K562 (cell line): Measurements from ENCODE around the gene SRGAP3. TPM values are rescaled to one million over a fixed set of nuclear protein-coding genes. Genes with fewer than 3 reads are reported as not detected.

Experiments used
- CXXC5 ChIP-seq: fragments of 250-450 bp; sonication (Bioruptor Pico); IDR thresholded peaks from 2 replicates; pipeline ENCODE4 v1.8.0; 2022; ENCODE audit warnings: inconsistent platforms, mild to moderate bottlenecking, moderate library complexity
- SMAD4 ChIP-seq: fragments of 250-450 bp; sonication (Bioruptor Pico); conservative IDR thresholded peaks from 2 replicates; pipeline ENCODE4 v1.8.0; 2021; ENCODE audit warnings: inconsistent platforms, mild to moderate bottlenecking, moderate library complexity
- TARDBP ChIP-seq: fragments of 450-650 bp; IDR thresholded peaks from 2 replicates; pipeline ENCODE4 v1.6.1; 2016
- ZNF311 ChIP-seq: fragments of 250-450 bp; sonication (Bioruptor Pico); IDR thresholded peaks from 2 replicates; pipeline ENCODE4 v1.4.0; 2020; ENCODE audit warnings: mild to moderate bottlenecking, moderate library complexity
- ZNF696 ChIP-seq: fragments of 250-450 bp; sonication (Bioruptor Pico); conservative IDR thresholded peaks from 2 replicates; pipeline ENCODE4 v1.4.0; 2020; ENCODE audit warnings: mild to moderate bottlenecking, moderate library complexity
- polyA plus RNA-seq, 8 experiments: library from polyadenylated mRNA; depleted of rRNA in 4 of 8; stranded (reverse) in 5 of 8; unstranded in 3 of 8; fragments of >200 nt; fragmentation: Nextera tagmentation in 2 of 8; fragmentation: Illumina TruSeq in 1 of 8; extraction: Ambion mirVana in 2 of 8; extraction: Trizol in 1 of 8; gene quantifications; 2 replicates each; pipeline versions ENCODE4 v1.2.1 to v1.2.3, GENCODE V29; 2011 to 2014; ENCODE audit warnings: inconsistent platforms in 1 of 8, missing spikeins in 1 of 8
- total RNA-seq, 7 experiments: library from RNA; depleted of rRNA in 6 of 7; stranded (reverse); fragments of >200 nt in 6 of 7; fragmentation: Illumina TruSeq in 2 of 7; extraction: Trizol in 2 of 7; gene quantifications; 2 replicates each; pipeline versions ENCODE4 v1.2.1 to v1.2.3, GENCODE V29; 2011 to 2021; ENCODE audit warnings: low replicate concordance in 1 of 7
- TF ChIP-seq, protein P1 (sequence below): fragments of 450-650 bp; formaldehyde crosslinking; IDR thresholded peaks from 2 replicates; pipeline ENCODE4 v1.4.0; 2020; ENCODE audit warnings: mild to moderate bottlenecking
- TF ChIP-seq, protein P2 (sequence below): sonication (generic); formaldehyde crosslinking; IDR thresholded peaks from 2 replicates; pipeline ENCODE4 v1.5.0; 2020; ENCODE audit warnings: missing genetic modification reagents
- TF ChIP-seq, protein P3 (sequence below), 2 experiments: IDR thresholded peaks; 2 replicates each; pipeline ENCODE4 v1.6.1; 2012; ENCODE audit warnings: improper control_type of control experiment in 2 of 2, low read depth in 2 of 2, low read length in 2 of 2, borderline replicate concordance in 1 of 2

Gene SRGAP3
- total and polyA plus RNA-seq, 9 of the 15 experiments (the other 6 are each of a cell fraction or from before 2014, with no cell fraction given), result 0.11 to 0.85 (median 0.35) TPM; not detected in 2

DNA sequence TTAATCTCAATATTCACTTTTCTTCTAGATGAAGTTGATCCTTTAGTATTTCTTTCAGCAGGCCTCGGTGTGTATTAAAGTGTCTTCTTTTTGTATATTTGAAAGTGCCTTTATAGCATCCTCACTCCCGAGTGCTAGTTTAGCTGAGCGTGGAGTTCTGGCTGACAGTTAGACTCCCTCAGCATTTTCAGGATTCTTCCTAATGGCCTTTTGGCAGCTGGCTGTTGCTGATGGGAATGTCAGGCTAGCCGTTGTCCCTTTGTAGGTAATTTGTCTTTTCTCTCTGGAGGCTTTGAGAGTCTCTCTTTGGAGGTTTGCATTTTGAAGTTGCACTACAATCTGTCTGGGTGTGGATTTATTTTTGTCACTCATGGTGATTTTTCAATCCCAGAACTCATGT is 94.4 kb downstream of the SRGAP3 start (continued):
- TF ChIP-seq, protein P1, sequence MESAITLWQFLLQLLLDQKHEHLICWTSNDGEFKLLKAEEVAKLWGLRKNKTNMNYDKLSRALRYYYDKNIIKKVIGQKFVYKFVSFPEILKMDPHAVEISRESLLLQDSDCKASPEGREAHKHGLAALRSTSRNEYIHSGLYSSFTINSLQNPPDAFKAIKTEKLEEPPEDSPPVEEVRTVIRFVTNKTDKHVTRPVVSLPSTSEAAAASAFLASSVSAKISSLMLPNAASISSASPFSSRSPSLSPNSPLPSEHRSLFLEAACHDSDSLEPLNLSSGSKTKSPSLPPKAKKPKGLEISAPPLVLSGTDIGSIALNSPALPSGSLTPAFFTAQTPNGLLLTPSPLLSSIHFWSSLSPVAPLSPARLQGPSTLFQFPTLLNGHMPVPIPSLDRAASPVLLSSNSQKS (CRISPR knock-in tag), result no peak
- TF ChIP-seq SMAD4 (no peak), CXXC5 (CRISPR knock-in tag) (no peak), TARDBP (no peak), ZNF311 (CRISPR knock-in tag) (no peak), ZNF696 (no peak)
- TF ChIP-seq, protein P2, sequence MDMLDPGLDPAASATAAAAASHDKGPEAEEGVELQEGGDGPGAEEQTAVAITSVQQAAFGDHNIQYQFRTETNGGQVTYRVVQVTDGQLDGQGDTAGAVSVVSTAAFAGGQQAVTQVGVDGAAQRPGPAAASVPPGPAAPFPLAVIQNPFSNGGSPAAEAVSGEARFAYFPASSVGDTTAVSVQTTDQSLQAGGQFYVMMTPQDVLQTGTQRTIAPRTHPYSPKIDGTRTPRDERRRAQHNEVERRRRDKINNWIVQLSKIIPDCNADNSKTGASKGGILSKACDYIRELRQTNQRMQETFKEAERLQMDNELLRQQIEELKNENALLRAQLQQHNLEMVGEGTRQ (CRISPR knock-in tag), result no peak
- TF ChIP-seq, protein P3, sequence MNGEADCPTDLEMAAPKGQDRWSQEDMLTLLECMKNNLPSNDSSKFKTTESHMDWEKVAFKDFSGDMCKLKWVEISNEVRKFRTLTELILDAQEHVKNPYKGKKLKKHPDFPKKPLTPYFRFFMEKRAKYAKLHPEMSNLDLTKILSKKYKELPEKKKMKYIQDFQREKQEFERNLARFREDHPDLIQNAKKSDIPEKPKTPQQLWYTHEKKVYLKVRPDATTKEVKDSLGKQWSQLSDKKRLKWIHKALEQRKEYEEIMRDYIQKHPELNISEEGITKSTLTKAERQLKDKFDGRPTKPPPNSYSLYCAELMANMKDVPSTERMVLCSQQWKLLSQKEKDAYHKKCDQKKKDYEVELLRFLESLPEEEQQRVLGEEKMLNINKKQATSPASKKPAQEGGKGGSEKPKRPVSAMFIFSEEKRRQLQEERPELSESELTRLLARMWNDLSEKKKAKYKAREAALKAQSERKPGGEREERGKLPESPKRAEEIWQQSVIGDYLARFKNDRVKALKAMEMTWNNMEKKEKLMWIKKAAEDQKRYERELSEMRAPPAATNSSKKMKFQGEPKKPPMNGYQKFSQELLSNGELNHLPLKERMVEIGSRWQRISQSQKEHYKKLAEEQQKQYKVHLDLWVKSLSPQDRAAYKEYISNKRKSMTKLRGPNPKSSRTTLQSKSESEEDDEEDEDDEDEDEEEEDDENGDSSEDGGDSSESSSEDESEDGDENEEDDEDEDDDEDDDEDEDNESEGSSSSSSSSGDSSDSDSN (IDR thresholded peaks at IDR 0.05; ENCODE audit: borderline replicate concordance in 1 of 2, low read depth in 2 of 2, low read length in 2 of 2), result no peak
